NCI-H1694 treated with DMSO at 0.1 percent for 48 hours (cell line): Measurements from ENCODE around the gene PRMT7.
"Not testable (repeated sequence)": the region's sequence is repeated elsewhere in the genome, so short reads cannot be mapped to it uniquely, and the experiment has no call there.

Experiments
- DNase-seq: peaks from one replicate; lab custom pipeline; 2025; lab: John Stamatoyannopoulos, UW

Gene PRMT7

GRCh38 chr16:68283801-68284598 lies 26.8 kb upstream of the PRMT7 start:
- DNase-seq, result no peak

GRCh38 chr16:68284847-68285246 lies 26.0 kb upstream of the PRMT7 start:
- DNase-seq, result no peak

- no peak for DNase-seq
Observed at GRCh38 chr16:68285683-68286082, 25.1 kb upstream of the PRMT7 start.

GRCh38 chr16:68286153-68287074 lies 24.4 kb upstream of the PRMT7 start:
- no peak for DNase-seq

GRCh38 chr16:68287276-68288251 lies 23.3 kb upstream of the PRMT7 start:
- no peak for DNase-seq

- no peak for DNase-seq
Observed at GRCh38 chr16:68288252-68288650, 22.6 kb upstream of the PRMT7 start.

GRCh38 chr16:68288796-68289195 lies 22.0 kb upstream of the PRMT7 start:
- DNase-seq, result not testable (repeated sequence)

GRCh38 chr16:68289202-68289601 lies 21.6 kb upstream of the PRMT7 start:
- no peak for DNase-seq

GRCh38 chr16:68289621-68290329 lies 21.0 kb upstream of the PRMT7 start:
- no peak for DNase-seq

GRCh38 chr16:68290450-68290849 lies 20.4 kb upstream of the PRMT7 start:
- no peak for DNase-seq

GRCh38 chr16:68291227-68291626 lies 19.6 kb upstream of the PRMT7 start:
- no peak for DNase-seq

GRCh38 chr16:68292425-68292824 lies 18.4 kb upstream of the PRMT7 start:
- DNase-seq, result no peak

GRCh38 chr16:68296291-68296690 lies 14.5 kb upstream of the PRMT7 start:
- DNase-seq, result no peak

GRCh38 chr16:68296693-68297092 lies 14.1 kb upstream of the PRMT7 start:
- no peak for DNase-seq

GRCh38 chr16:68297908-68298307 lies 12.9 kb upstream of the PRMT7 start:
- DNase-seq, result no peak

- no peak for DNase-seq
Observed at GRCh38 chr16:68298312-68298711, 12.5 kb upstream of the PRMT7 start.

- DNase-seq, result peak; percentile 47
Observed at GRCh38 chr16:68298907-68299561, 11.8 kb upstream of the PRMT7 start.

- DNase-seq, result no peak
Observed at GRCh38 chr16:68299571-68300453, 11.0 kb upstream of the PRMT7 start.

GRCh38 chr16:68300734-68301459 lies 9.9 kb upstream of the PRMT7 start:
- no peak for DNase-seq
